ENCODE measurements around the gene ABCB11.
"Not testable (repeated sequence)": the region's sequence is repeated elsewhere in the genome, so short reads cannot be mapped to it uniquely, and the experiment has no call there.

The ABCB11 gene

DNA sequence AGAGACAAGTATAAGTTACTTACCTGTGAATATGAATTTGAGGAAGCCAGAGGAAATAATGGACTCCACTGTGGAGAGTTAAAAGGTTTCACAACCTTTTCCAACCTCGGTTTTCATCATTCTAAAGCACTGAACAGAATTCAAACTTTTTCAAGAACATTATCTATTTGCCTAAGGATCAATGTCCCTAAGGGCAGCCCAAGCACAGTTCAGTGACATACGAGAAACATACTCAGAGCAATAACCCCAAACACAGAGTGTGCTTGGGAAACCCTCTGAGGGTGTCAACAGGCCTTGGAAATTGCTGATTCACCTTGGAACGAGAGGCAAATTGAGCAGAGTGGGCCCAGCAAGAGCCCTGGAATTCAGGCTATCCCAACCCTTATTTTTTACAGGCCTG lies at the start of gene ABCB11:
ABCB11 (minus strand) TSS at position 123 of the 400 bp plus-strand sequence. CDS start 13,199 bp downstream, outside the sequence.
- no peak for DNase-seq

DNA sequence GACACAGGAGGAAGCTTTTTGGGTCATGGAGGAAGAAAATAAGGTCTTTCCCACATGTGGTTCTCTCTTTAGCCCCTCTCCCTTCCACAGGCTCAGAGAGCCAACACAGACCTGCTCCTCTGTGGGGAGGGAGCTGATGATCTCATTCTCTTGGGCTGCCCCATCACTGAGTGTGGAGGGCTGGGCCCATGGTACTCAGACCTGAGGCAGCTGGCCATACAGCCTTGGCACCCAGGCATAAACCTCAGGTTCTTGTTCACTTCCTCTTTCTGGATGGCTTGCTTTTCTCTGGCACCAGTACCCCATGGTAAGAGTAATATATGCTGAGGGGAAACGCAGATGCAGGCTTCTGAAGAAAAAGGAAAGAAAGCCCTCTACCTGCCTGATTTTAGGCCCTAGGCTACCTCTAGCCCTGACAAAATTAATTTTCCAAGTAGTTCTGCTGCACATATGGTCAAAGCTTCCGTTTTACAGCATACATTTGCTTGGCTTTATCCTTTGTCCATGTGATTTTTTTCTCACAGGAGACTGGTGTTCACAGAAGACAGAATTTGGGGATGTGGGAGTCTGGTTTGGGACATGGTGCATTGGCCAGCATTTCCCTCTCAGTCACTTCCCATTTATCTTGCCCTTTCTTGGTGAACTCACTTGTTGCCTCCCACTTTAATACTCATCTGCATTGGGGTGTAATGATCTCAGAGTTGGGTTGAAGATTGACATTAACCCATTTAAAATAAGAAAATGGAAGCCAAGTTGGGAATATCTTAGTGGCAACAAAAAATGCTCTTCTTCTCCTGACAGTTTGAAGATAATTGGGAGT lies 49.3 kb upstream of the ABCB11 start:
- no peak for DNase-seq

DNA sequence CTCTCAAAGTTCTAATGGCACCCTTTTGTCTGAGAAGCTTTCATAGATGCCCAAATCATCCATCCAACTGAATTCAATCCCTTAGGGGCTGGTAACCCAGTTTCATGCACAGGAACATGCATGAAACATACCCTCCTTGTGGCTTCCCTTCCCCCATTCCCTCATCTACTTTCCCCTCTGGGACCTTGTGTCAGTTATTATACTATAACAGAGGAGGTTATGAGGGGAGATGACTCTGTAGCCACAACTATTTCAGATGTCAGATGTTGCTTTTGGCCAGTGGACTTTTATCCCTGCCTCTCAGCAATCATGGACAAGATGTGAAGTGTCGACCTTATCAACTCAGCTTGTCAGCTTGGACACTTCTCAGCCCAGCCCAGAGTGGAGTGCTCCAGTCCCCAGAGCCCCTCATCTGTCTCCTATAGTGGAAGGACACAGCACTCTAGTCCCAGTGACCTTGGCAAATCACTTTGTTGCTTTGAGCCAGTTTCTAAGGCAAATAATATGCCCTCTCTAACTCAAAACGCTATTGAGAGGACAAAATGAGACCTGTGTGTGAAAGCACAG lies 46.6 kb upstream of the ABCB11 start:
- DNase-seq, result no peak

DNA sequence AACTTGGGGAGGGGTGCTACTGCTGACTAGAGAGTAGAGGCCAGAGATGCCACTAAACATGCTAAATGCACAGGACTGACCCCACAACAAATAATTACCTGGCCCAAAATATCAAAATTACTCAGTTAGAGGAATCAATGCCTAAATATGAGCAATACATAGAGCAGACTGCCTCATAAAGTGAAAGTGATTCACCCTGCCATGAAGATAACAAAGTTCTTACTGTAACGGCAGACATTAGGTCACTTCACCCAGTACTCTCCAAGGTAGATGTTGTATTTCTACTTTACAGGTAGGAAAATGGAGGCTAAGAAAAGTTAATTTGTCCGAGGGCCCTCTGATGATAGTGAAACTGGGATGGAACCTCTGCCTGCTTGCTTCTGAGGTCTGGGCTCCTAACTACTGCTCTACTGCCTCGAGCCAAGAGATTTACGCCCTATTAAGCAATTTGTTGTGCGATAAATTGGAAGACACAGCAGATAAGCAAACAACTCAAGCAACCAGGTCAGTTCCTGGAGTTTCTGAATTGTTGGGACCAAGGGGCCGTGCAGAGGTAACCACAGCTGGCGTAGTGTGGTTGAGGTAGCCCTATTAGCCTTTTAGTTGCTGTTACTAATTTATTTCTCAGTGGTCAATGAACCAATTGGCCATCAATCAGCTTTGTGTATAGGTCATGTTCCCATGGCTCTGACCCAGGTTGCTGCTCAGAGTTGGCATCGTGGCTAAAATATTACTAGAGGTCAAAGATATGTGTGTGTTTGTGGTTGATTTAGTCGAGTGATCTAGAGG lies 43.0 kb upstream of the ABCB11 start:
- DNase-seq, result no peak

- DNase-seq, result no peak
These were observed 42.3 kb upstream of the ABCB11 start for GRCh38 chr2:169073211-169073962.

- no peak for DNase-seq
These were observed 41.2 kb upstream of the ABCB11 start for GRCh38 chr2:169072163-169072925.

DNA sequence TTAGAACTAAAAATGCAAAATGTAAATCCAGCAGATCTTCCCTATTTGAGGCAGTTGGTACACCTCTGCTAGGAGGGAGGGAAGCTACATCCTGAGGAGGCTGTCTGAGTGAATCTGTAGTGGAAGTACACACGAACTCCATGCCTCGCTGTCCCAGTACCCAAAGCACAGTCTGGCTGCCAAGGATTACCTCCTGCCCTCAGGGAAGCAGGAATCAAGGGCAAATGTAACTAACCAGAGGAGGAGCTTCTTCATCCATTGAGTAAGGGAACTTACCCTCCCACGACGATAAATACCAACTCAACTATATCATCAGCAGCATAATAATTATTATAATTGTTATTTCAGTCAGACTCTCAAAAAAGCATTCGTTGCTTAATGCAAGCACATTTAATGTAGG lies 40.3 kb upstream of the ABCB11 start:
- no peak for DNase-seq

GRCh38 chr2:169069833-169070232 lies 38.7 kb upstream of the ABCB11 start:
- DNase-seq, result no peak

- no peak for DNase-seq
These were observed 38.2 kb upstream of the ABCB11 start, which contains the start of gene DHRS9 for GRCh38 chr2:169069341-169069740. Gene DHRS9 (plus strand): TSS chr2:169069563. CDS start chr2:169081582, 12,019 bp downstream.

- no peak for DNase-seq
These were observed 35.8 kb upstream of the ABCB11 start for GRCh38 chr2:169066897-169067296.

GRCh38 chr2:169065864-169066517 lies 34.9 kb upstream of the ABCB11 start:
- no peak for DNase-seq

GRCh38 chr2:169065422-169065821 lies 34.3 kb upstream of the ABCB11 start:
- DNase-seq, result no peak

GRCh38 chr2:169064199-169064598 lies 33.1 kb upstream of the ABCB11 start:
- not testable (repeated sequence) for DNase-seq

GRCh38 chr2:169054575-169054974 lies 23.5 kb upstream of the ABCB11 start:
- DNase-seq, result not testable (repeated sequence)

DNA sequence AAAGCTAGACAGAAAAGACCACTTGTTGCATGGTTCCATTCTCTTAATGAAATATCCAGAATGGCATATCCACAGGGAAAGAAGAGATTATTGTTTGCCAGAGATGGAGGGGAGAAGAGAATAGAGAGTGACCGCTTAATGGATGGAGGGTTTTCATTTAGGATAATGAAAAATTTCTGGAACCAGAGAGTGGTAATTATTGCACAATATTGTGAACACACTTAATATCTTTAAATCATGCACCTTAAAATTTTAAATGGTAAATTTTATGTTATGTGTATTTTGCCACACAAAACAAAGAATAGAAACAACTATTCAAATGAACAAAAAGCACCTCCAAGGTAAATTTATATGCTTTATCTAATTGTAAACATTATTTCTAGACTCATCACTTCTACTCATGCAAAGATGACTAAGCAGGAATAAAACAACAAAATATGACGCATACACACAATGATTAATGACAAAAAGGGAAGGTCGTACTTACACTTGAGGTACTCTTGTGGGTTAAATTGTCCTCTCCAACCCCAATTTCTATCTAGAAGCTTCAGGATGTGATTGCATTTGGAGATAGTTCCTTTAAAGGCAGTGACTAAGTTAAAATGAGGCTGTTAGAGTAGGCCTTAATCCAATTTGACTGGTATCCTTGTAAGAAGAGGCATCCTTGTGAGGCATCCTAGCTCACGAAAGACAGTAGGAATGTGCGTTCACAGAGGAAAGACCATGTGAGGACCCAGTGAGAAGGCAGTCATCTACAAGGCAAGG lies 19.5 kb upstream of the ABCB11 start:
- DNase-seq, result no peak

GRCh38 chr2:169049142-169049541 lies 18.0 kb upstream of the ABCB11 start:
- no peak for DNase-seq

DNA sequence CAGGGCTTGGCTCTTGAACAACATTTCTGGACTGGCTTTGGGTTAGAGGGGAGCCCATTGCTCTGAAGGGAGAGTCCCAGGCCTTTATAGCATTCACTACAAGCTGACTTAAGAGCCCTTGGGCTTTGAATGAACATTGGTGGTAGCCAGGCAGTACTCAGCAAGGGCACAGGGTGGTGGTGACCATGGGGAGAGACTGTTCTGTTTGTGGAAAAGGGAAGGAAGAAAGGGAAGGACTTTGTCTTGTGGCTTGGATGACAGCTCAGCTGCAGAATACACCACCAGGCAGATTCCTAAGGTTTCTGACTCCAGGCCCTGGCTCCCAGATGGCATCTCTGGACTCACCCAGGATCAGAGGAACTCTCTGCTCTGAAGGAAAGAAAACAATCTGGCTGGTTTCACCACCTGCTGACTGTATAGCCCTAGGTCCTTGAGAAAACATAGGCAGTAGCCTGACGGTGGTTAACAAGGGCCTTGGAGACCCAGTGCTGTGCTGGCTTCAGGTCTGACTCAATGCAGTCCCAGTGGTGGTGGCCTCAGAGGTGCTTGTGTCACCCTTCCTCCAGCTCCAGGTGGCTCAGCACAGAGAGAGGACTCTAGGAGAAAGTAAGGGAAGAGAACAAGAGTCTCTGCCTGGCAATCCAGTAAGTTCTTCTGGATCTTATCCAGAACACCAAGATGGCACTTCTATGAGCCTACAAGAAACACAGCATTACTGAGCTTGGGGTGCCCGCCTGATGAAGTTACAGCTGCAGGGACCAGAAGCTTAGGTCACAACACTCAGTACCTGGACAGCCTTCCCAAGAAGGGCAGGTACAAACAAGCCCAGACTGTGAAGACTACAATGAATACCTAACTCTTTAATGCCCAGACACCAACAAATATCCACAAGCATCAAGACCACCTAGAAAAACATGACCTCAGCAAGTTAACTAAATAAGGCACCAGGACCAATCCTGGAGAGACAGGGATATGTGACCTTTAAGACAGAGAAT lies 16.4 kb upstream of the ABCB11 start:
- no peak for DNase-seq

GRCh38 chr2:169046440-169047151 lies 15.5 kb upstream of the ABCB11 start:
- no peak for DNase-seq

GRCh38 chr2:169042856-169043255 lies 11.7 kb upstream of the ABCB11 start:
- no peak for DNase-seq
